Activated T-cell treated with anti-CD3 and anti-CD28 coated beads for 4 hours (primary cell): Measurements from ENCODE around the gene PYGO2.
A peak's percentile ranks its signal among the peaks of the same experiment; 100 is the strongest.
"Not testable (repeated sequence)": the region's sequence is repeated elsewhere in the genome, so short reads cannot be mapped to it uniquely, and the experiment has no call there.

Source experiments
- DNase-seq: peaks from one replicate; pipeline ENCODE4 v3.0.0-alpha.2; 2020

The PYGO2 gene

GRCh38 chr1:154977762-154978161 is 16.2 kb upstream of the PYGO2 start:
- not testable (repeated sequence) for DNase-seq

- no peak for DNase-seq
These were observed 14.0 kb upstream of the PYGO2 start for GRCh38 chr1:154975409-154976059.

GRCh38 chr1:154974808-154975408 is 13.3 kb upstream of the PYGO2 start:
- DNase-seq, result peak; percentile 92

- DNase-seq, result peak; percentile 93
These were observed 12.7 kb upstream of the PYGO2 start, which contains the start of gene CKS1B for GRCh38 chr1:154974102-154974807. TSS of gene CKS1B (plus strand) at chr1:154974681. CDS start at chr1:154974746, 65 bp downstream.

- peak; percentile 91 for DNase-seq
These were observed 11.9 kb upstream of the PYGO2 start for GRCh38 chr1:154973344-154974101.

GRCh38 chr1:154972517-154973343 is 11.1 kb upstream of the PYGO2 start:
- DNase-seq, result no peak

GRCh38 chr1:154972213-154972516 is 10.6 kb upstream of the PYGO2 start:
- no peak for DNase-seq

- DNase-seq, result no peak
These were observed 9.9 kb upstream of the PYGO2 start for GRCh38 chr1:154971341-154971998.

- DNase-seq, result no peak
These were observed 9.2 kb upstream of the PYGO2 start, which contains the start of gene SHC1 for GRCh38 chr1:154970631-154971340. TSS of gene SHC1 (minus strand) at chr1:154970747. CDS start at chr1:154970526, 221 bp downstream.

- no peak for DNase-seq
These were observed 8.4 kb upstream of the PYGO2 start for GRCh38 chr1:154969860-154970452.

- DNase-seq, result no peak
These were observed 7.7 kb upstream of the PYGO2 start for GRCh38 chr1:154969246-154969645.

- no peak for DNase-seq
These were observed 7.1 kb upstream of the PYGO2 start for GRCh38 chr1:154968731-154969130.

GRCh38 chr1:154967331-154967950 is 5.9 kb upstream of the PYGO2 start:
- DNase-seq, result no peak

GRCh38 chr1:154966111-154966510 is 4.5 kb upstream of the PYGO2 start:
- no peak for DNase-seq

GRCh38 chr1:154964359-154964758 is 2.8 kb upstream of the PYGO2 start:
- no peak for DNase-seq

- DNase-seq, result no peak
These were observed 2.1 kb upstream of the PYGO2 start for GRCh38 chr1:154963643-154964042.

GRCh38 chr1:154962795-154963330 is 1.3 kb upstream of the PYGO2 start:
- no peak for DNase-seq

GRCh38 chr1:154962156-154962749 is 671 bp upstream of the PYGO2 start:
- no peak for DNase-seq

- DNase-seq, result no peak
These were observed 991 bp downstream of the PYGO2 start for GRCh38 chr1:154960446-154961136.
